Spleen (tissue), 7 donors: ENCODE results near the gene CENPW.

ENCODE experiments used
- POLR2A ChIP-seq, 3 donors: fragments of 450-650 bp; IDR thresholded peaks; one replicate each; pipeline ENCODE4 v1.5.1; 2017; ENCODE audit warnings: antibody characterized with exemption in 3 of 3, mild to moderate bottlenecking in 1 of 3
- TF ChIP-seq, protein P1 (sequence below), 11 experiments: fragments of 200-600 bp in 7 of 11; fragments of 450-650 bp in 4 of 11; sonication (generic) in 4 of 11; IDR thresholded peaks in 8 of 11; conservative IDR thresholded peaks in 3 of 11; 1 replicate in 7 of 11; 2 replicates in 4 of 11; pipeline versions ENCODE4 v1.4.0 to v1.8.0; 2016 to 2021; ENCODE audit warnings: antibody characterized with exemption in 11 of 11, inconsistent platforms in 4 of 11, mild to moderate bottlenecking in 1 of 11
- donor health status: DM: no; HTN: no; CAD: no; lungs with moderate emphysema.
- donor health status: DM: no; HTN: no; CAD: no.
- donor health status: DM: no; HTN: no; CAD: no.

DNA sequence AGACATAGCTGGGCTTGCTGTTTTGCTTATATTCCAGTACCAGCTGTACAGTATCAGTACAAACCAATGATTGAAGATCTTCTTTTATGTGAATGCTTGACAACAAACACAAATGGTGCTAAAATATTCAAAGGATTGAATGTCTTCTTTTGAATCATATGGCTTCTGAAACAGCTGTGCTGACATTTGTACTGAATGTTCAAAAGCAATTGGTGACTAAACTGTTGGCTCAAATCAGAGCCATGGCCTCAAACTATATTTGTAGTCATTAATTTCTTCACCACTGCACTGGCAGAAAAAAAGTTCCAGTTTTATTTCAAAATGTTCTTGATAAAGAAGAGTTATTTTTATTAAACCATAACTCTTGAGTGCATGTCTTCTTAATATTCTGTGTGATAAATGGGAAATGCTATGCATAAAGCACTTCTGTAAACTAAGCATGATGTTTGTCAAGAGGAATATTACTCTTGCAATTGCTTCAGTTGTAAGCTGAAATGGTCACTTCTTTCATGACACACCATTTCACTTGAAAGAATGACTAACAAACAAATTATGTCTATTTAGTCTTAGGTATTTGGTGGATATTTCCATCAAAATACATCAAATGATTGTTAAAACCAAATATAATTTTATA lies 45.9 kb upstream of the CENPW start:
- TF ChIP-seq, protein P1, sequence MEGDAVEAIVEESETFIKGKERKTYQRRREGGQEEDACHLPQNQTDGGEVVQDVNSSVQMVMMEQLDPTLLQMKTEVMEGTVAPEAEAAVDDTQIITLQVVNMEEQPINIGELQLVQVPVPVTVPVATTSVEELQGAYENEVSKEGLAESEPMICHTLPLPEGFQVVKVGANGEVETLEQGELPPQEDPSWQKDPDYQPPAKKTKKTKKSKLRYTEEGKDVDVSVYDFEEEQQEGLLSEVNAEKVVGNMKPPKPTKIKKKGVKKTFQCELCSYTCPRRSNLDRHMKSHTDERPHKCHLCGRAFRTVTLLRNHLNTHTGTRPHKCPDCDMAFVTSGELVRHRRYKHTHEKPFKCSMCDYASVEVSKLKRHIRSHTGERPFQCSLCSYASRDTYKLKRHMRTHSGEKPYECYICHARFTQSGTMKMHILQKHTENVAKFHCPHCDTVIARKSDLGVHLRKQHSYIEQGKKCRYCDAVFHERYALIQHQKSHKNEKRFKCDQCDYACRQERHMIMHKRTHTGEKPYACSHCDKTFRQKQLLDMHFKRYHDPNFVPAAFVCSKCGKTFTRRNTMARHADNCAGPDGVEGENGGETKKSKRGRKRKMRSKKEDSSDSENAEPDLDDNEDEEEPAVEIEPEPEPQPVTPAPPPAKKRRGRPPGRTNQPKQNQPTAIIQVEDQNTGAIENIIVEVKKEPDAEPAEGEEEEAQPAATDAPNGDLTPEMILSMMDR (IDR thresholded peaks at IDR 0.05 in 8 of 11, conservative IDR thresholded peaks at IDR 0.05 in 3 of 11), result no peak
- TF ChIP-seq POLR2A (IDR thresholded peaks at IDR 0.05), result no peak
